Measurements from ENCODE around the gene MANEA.
"Not testable (repeated sequence)": the region's sequence is repeated elsewhere in the genome, so short reads cannot be mapped to it uniquely, and the experiment has no call there.

The MANEA gene

GRCh38 chr6:95569560-95569959, 7.8 kb upstream of the MANEA start:
- Histone ChIP-seq H3K36me3 (replicated peaks) (no peaks in the 10 kb centered on the region), H3K4me3 (no peak overlapping the region), H3K9me3 (no peaks in the 10 kb centered on the region), H3K27me3 (ENCODE audit: low read depth) (no peaks in the 10 kb centered on the region), H3K4me1 (peaks cover 6% of the 10 kb centered on the region; the same call in 1 of the 2 replicates)
- DNase-seq (ENCODE audit: low spot score in 2 of 2): no peak
- in situ Hi-C loops (cut with MboI; ENCODE audit: low sequenced_read_pairs): no loop called here

GRCh38 chr6:95572098-95572497, 5.2 kb upstream of the MANEA start:
- no peak for DNase-seq (ENCODE audit: low spot score in 2 of 2)
- Histone ChIP-seq H3K4me1 (peaks cover 14% of the 10 kb centered on the region), H3K36me3 (replicated peaks) (no peaks in the 10 kb centered on the region), H3K4me3 (no peak overlapping the region), H3K9me3 (no peaks in the 10 kb centered on the region), H3K27me3 (ENCODE audit: low read depth) (no peaks in the 10 kb centered on the region)
- in situ Hi-C loops (cut with MboI; ENCODE audit: low sequenced_read_pairs): no loop called here

DNA sequence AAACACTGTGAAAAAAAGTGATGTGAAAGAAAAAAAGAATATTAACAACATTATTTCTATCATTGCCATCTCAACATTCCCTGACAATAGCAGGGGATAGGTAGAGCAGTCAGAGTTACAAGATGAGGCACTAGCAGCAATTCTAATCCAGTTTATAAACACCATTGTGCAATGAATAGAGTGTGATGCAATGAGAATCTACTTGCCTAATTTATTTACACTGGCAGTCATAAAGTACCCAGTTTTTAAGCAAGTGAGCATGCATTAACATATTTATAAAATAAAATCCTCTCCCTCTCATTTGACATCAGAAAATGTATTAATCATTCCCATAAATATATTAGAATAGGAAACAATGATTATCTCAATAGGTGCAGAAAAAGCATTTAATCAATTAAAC, 2.5 kb upstream of the MANEA start:
- no peak for DNase-seq (ENCODE audit: low spot score in 2 of 2)
- in situ Hi-C loops (cut with MboI; ENCODE audit: low sequenced_read_pairs): no loop called here
- no peaks in the 10 kb centered on the region for H3K9me3 ChIP-seq
- H3K27me3 ChIP-seq (ENCODE audit: low read depth): no peaks in the 10 kb centered on the region
- H3K36me3 ChIP-seq (replicated peaks): no peaks in the 10 kb centered on the region
- peaks cover 25% of the 10 kb centered on the region for H3K4me1 ChIP-seq
- no peak overlapping the region for H3K4me3 ChIP-seq

- peak in 1 of 2 experiments; percentile 40 for DNase-seq (ENCODE audit: low spot score in 2 of 2)
- in situ Hi-C loops (cut with MboI; ENCODE audit: low sequenced_read_pairs): no loop called here
- peak overlapping the region; percentile 47 for H3K4me3 ChIP-seq
- peaks cover 25% of the 10 kb centered on the region for H3K4me1 ChIP-seq
- no peaks in the 10 kb centered on the region for H3K27me3 ChIP-seq (ENCODE audit: low read depth)
- H3K36me3 ChIP-seq (replicated peaks): no peaks in the 10 kb centered on the region
- H3K9me3 ChIP-seq: no peaks in the 10 kb centered on the region
Measured at GRCh38 chr6:95576218-95576997, 927 bp upstream of the MANEA start.

DNA sequence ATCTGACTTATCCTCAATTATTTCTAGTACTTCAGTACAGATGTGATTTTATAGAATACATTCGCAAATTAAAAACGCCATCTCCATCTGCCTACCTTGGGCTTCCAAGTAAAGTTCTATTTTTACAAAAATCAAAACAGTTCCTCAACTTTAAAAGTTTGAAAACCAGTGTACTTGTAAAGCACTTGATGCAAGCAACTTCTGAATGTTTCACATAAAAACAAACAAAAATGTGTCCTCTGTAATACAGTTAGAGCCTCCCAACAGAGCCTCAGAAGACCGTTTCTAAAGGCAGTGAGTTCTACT, 384 bp upstream of the MANEA start:
- H3K9me3 ChIP-seq: no peaks in the 10 kb centered on the region
- in situ Hi-C loops (cut with MboI; ENCODE audit: low sequenced_read_pairs): no loop called here
- no peaks in the 10 kb centered on the region for H3K36me3 ChIP-seq (replicated peaks)
- H3K27me3 ChIP-seq (ENCODE audit: low read depth): no peaks in the 10 kb centered on the region
- H3K4me3 ChIP-seq: peak overlapping the region; percentile 47
- DNase-seq (ENCODE audit: low spot score in 2 of 2): no peak
- H3K4me1 ChIP-seq: peaks cover 25% of the 10 kb centered on the region

DNA sequence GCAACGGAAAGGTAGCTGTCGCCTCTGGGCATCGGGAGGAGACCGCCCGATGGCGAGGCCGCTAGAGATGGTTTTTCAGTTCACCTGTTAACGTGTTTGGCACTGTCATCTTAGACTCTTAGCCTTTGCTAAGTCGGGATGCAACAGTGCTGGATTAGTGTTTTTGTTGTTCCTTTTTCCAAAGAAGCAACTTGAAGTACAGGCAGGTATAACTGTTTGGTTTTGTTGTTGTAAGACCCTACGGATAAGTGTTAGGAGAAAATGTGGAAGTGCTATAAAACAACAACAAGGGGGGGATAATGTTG, 723 bp downstream of the MANEA start:
- in situ Hi-C loops (cut with MboI; ENCODE audit: low sequenced_read_pairs): no loop called here
- H3K4me3 ChIP-seq: peak overlapping the region; percentile 47
- no peaks in the 10 kb centered on the region for H3K9me3 ChIP-seq
- DNase-seq (ENCODE audit: low spot score in 2 of 2): no peak
- H3K27me3 ChIP-seq (ENCODE audit: low read depth): no peaks in the 10 kb centered on the region
- peaks cover 25% of the 10 kb centered on the region for H3K4me1 ChIP-seq
- 0 out of 2 replicates have a peak, but pooled peaks cover 2% of the 10 kb centered on the region for H3K36me3 ChIP-seq (replicated peaks)

GRCh38 chr6:95581073-95581472, 3.7 kb downstream of the MANEA start:
- no peaks in the 10 kb centered on the region for H3K27me3 ChIP-seq (ENCODE audit: low read depth)
- in situ Hi-C loops (cut with MboI; ENCODE audit: low sequenced_read_pairs): no loop called here
- H3K9me3 ChIP-seq: peaks cover 8% of the 10 kb centered on the region; the same call in 1 of the 2 replicates
- 0 out of 2 replicates have a peak, but pooled peaks cover 2% of the 10 kb centered on the region for H3K36me3 ChIP-seq (replicated peaks)
- DNase-seq (ENCODE audit: low spot score in 2 of 2): no peak
- no peak overlapping the region for H3K4me3 ChIP-seq
- peaks cover 11% of the 10 kb centered on the region for H3K4me1 ChIP-seq

DNA sequence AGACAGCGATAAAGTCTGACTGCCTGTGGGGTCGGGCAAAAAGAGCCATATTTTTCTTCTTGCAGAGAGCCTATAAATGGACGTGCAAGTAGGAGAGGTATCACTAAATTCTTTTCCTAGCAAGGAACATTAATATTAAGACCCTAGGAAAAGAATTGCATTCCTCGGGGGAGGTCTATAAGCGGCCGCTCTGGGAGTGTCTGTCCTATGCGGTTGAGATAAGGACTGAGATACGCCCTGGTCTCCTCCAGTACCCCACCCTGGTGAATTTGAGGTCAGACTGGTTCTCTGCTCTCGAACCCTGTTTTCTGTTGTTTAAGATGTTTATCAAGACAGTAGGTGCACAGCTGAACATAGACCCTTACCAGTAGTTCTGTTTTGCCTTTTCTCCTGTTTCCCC, 6.9 kb downstream of the MANEA start:
- in situ Hi-C loops (cut with MboI; ENCODE audit: low sequenced_read_pairs); H3K36me3 ChIP-seq (replicated peaks); H3K9me3 ChIP-seq; H3K27me3 ChIP-seq (ENCODE audit: low read depth); H3K4me3 ChIP-seq; H3K4me1 ChIP-seq: not testable (repeated sequence)
- peak in 1 of 2 experiments; percentile 22 for DNase-seq (ENCODE audit: low spot score in 2 of 2)

DNA sequence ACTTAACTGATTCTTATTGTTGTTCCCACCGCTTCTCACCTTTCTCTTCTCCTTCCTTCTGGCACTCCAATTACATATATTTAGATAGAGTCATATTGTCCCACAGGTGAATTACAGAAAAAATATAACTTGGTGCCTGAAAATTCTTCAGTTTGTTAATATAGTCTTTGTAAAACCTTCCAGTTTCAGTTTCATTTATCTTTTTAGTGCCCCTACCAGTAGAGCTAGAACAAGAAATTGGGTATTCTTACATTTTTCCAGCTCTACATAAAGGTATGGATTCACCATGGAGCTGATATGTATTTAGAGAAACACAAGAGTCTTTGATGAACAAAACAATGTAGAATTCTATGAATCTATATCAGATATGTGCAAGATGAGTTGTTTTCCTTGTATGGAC, 10.7 kb downstream of the MANEA start:
- H3K4me1 ChIP-seq: no peaks in the 10 kb centered on the region
- H3K27me3 ChIP-seq (ENCODE audit: low read depth): no peaks in the 10 kb centered on the region
- no peaks in the 10 kb centered on the region; the same call in none of the 2 replicates for H3K36me3 ChIP-seq (replicated peaks)
- no peak for DNase-seq (ENCODE audit: low spot score in 2 of 2)
- H3K4me3 ChIP-seq: no peak overlapping the region
- in situ Hi-C loops (cut with MboI; ENCODE audit: low sequenced_read_pairs): no loop called here
- peaks cover 8% of the 10 kb centered on the region; the same call in 1 of the 2 replicates for H3K9me3 ChIP-seq

DNA sequence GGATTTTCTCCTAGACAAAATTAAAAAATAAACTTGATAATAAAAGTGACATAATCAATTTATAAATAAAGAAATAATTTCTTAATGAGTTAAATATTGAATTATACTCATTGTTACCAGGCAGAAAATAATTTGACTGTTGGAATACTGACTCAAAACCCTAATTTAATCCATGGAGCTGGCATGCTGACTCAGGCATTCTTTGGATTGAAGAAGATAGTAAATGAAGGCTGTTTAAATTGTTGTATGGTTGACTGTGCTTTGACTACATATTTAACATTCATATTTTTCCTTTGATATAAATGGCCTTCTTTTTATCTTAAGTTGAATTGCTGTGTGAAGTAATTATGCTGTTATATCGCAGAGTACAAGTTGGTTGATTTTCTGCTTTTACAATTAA, 11.7 kb downstream of the MANEA start:
- DNase-seq (ENCODE audit: low spot score in 2 of 2): no peak
- Histone ChIP-seq H3K27me3 (ENCODE audit: low read depth) (no peaks in the 10 kb centered on the region), H3K36me3 (replicated peaks) (no peaks in the 10 kb centered on the region; the same call in none of the 2 replicates), H3K4me3 (no peak overlapping the region), H3K4me1 (no peaks in the 10 kb centered on the region), H3K9me3 (peaks cover 5% of the 10 kb centered on the region; the same call in 1 of the 2 replicates)
- in situ Hi-C loops (cut with MboI; ENCODE audit: low sequenced_read_pairs): no loop called here

DNA sequence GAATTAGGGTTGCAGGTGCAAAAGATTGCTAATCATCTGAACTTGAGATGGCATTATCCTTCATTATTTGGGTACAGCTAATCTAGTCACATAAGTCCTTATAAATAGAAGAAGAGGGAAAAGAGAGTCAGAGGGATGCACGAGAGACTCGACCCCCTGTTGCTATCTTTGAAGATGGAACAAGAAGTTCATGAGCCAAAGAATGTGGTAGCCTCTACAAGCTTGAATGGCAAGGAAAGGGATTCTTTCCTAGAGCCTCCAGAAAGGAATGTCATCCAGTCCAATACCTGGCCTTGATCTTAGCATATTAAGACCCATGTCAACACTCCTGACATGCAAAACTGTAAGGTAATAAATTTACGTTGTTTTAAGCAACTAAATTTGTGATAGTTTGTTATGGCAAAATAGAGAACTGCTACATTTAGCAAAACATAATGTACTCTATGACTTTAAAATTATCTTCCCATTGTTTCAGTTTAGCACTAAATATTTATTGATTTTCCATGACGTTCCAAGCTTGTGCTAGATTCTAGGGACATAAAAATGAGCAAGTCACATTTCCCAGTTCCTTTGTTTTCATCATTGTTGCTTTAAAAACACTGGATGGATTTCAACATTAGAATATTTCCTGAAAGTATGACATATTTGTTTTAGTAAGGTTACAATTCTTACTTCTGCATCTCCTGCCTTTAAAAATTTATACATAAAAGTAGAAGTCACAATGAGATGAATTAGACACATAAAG, 12.7 kb downstream of the MANEA start:
- H3K4me1 ChIP-seq: no peaks in the 10 kb centered on the region
- in situ Hi-C loops (cut with MboI; ENCODE audit: low sequenced_read_pairs): no loop called here
- no peak overlapping the region for H3K4me3 ChIP-seq
- no peaks in the 10 kb centered on the region for H3K27me3 ChIP-seq (ENCODE audit: low read depth)
- H3K9me3 ChIP-seq: no peaks in the 10 kb centered on the region
- no peak for DNase-seq (ENCODE audit: low spot score in 2 of 2)
- H3K36me3 ChIP-seq (replicated peaks): no peaks in the 10 kb centered on the region; the same call in none of the 2 replicates

DNA sequence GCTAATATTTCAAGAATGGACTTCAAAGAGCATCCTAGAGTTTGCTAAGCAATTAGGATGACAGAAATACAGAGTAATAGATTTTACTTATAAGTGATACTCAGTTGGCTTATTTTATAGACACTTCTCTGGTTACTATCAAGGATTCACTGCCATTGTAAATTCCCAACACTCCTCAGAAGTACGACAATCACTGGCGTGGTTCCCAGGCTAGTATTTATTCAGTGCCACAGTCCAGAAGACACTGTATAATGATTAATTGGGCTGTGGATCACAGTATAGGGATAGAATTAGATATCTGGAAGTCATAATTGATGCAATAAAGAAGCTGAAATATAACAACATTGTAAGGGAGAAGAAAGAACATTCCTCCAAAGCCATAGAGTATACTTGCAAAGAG, 15.7 kb downstream of the MANEA start:
- no peak for DNase-seq (ENCODE audit: low spot score in 2 of 2)
- H3K36me3 ChIP-seq (replicated peaks): no peaks in the 10 kb centered on the region; the same call in 1 of the 2 replicates
- no peaks in the 10 kb centered on the region for H3K9me3 ChIP-seq
- no peaks in the 10 kb centered on the region for H3K4me1 ChIP-seq
- in situ Hi-C loops (cut with MboI; ENCODE audit: low sequenced_read_pairs): no loop called here
- H3K27me3 ChIP-seq (ENCODE audit: low read depth): no peaks in the 10 kb centered on the region
- H3K4me3 ChIP-seq: no peak overlapping the region

DNA sequence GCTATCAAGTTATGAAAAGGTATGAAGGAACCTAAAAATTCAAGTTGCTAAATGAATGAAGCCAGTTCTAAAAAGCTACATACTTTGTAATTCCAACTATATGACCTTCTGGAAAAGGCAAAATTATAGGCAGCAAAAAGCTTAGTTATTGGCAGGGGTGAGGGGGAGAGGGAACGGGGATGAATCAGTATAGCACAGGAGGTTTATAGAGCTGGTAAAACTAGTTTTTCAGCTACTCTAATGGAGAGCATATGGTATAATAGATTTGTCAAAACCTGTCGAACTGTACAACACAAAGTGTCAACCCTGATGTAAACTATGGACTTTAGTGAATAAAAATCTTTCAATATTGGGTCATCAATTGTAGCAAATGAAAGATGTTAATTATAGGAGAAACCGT, 18.7 kb downstream of the MANEA start:
- Histone ChIP-seq H3K4me1 (no peaks in the 10 kb centered on the region), H3K9me3 (no peaks in the 10 kb centered on the region), H3K27me3 (ENCODE audit: low read depth) (no peaks in the 10 kb centered on the region), H3K36me3 (replicated peaks) (no peaks in the 10 kb centered on the region), H3K4me3 (no peak overlapping the region)
- no peak for DNase-seq (ENCODE audit: low spot score in 2 of 2)
- in situ Hi-C loops (cut with MboI; ENCODE audit: low sequenced_read_pairs): no loop called here

DNA sequence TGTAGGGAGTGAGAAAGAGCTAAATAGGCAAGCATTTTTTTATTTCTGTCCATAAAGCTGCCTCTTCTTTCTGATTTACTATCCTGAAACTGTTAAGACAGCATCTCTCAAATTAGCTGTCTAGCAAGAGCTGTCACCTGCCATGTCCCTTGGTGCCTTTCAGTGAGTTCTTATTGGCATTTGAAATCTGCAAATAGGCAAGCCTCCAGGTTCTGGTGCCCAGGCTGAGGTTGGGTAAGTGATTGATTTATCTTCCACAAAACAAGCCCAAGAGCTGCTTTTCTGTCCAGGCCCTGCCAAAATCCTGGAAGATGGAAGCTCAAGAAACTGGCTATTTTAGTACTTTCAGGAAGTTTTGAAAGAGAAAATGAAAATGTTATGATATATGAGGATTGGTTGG, 22.4 kb downstream of the MANEA start:
- Histone ChIP-seq H3K36me3 (replicated peaks) (no peaks in the 10 kb centered on the region), H3K27me3 (ENCODE audit: low read depth) (no peaks in the 10 kb centered on the region), H3K4me1 (no peaks in the 10 kb centered on the region), H3K4me3 (no peak overlapping the region), H3K9me3 (no peaks in the 10 kb centered on the region)
- DNase-seq (ENCODE audit: low spot score in 2 of 2): no peak
- in situ Hi-C loops (cut with MboI; ENCODE audit: low sequenced_read_pairs): no loop called here

All from HAP-1 (cell line).